Thyroid gland (tissue), 4 donors: ENCODE data around the gene LRRC28.

ENCODE experiments used
- POLR2A ChIP-seq, 2 donors: fragments of 450-650 bp; IDR thresholded peaks; one replicate each; pipeline ENCODE4 v1.6.1; 2017; ENCODE audit warnings: antibody characterized with exemption in 2 of 2, mild to moderate bottlenecking in 2 of 2, moderate library complexity in 1 of 2
- TF ChIP-seq, protein P1 (sequence below), 6 experiments: fragments of 200-600 bp in 3 of 6; fragments of 450-650 bp in 3 of 6; sonication (generic) in 3 of 6; IDR thresholded peaks; one replicate each; pipeline ENCODE4 v1.5.1; 2016 to 2019; ENCODE audit warnings: antibody characterized with exemption in 6 of 6, mild to moderate bottlenecking in 2 of 6, inconsistent platforms in 1 of 6, moderate library complexity in 1 of 6

DNA sequence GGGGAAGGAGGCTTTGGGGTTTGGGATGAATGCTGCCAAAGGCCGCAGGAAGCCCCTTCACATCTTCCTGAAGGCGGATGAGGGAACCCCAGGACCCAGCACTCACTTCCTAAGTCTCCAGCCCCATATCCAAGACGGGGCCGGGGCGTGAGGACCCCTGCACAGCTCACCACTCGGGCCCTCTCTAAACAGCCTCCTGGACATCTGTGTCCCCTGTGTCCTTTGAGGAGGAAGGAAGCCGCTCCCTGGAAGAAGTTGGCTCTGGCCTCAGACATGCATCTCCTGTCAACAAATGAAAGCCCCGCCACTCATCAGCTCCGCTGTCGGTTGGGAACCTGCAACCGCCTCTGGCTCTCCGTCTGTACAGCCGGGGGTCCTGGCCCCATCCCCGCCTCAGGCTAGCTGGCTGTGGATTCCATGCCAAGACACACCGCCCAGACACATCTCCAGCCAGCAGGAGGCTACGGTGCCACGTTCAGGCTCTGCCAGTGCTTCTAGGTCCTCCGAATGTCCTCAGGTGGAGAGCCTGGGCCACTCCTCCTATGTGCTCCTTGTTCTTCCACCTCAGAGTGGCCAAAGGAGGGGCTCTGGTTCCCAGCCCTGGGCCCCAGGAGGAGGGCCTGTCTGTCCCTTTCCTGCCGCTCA, 174.5 kb downstream of the LRRC28 start:
- TF ChIP-seq, protein P1, sequence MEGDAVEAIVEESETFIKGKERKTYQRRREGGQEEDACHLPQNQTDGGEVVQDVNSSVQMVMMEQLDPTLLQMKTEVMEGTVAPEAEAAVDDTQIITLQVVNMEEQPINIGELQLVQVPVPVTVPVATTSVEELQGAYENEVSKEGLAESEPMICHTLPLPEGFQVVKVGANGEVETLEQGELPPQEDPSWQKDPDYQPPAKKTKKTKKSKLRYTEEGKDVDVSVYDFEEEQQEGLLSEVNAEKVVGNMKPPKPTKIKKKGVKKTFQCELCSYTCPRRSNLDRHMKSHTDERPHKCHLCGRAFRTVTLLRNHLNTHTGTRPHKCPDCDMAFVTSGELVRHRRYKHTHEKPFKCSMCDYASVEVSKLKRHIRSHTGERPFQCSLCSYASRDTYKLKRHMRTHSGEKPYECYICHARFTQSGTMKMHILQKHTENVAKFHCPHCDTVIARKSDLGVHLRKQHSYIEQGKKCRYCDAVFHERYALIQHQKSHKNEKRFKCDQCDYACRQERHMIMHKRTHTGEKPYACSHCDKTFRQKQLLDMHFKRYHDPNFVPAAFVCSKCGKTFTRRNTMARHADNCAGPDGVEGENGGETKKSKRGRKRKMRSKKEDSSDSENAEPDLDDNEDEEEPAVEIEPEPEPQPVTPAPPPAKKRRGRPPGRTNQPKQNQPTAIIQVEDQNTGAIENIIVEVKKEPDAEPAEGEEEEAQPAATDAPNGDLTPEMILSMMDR (IDR thresholded peaks at IDR 0.05), result no peak
- no peak for TF ChIP-seq POLR2A (IDR thresholded peaks at IDR 0.05)
